HEK293 (cell line): Measurements from ENCODE around the gene COMMD8.

Experiments used
- CTCF ChIA-PET: fragments of 350-600 bp; formaldehyde crosslinking; extraction: SDS; loops from one replicate; lab custom pipeline; 2021; ENCODE audit warnings: antibody characterized with exemption; lab: Yijun Ruan, JAX
- POLR2A ChIA-PET: fragments of 300-600 bp; formaldehyde crosslinking; extraction: SDS; loops from one replicate; lab custom pipeline; 2020; ENCODE audit warnings: antibody characterized with exemption, inconsistent platforms; lab: Yijun Ruan, JAX
- H3K27ac ChIP-seq: fragments of 200-500 bp; sonication (Bioruptor generic); 2 replicates; pipeline ENCODE4 v1.5.1; 2014; ENCODE audit warnings: low read depth, low read length, control low read depth, inconsistent platforms; ENCODE audit errors: extremely low read depth
- H3K36me3 ChIP-seq, 2 experiments: fragments of 200-500 bp in 1 of 2; sonication (Bioruptor generic) in 1 of 2; 1 replicate in 1 of 2; 2 replicates in 1 of 2; pipeline ENCODE4 v1.5.1; 2014 to 2017; ENCODE audit warnings: inconsistent platforms in 2 of 2, low read length in 2 of 2; ENCODE audit not compliant: control insufficient read depth in 2 of 2, insufficient read depth in 1 of 2
- H3K4me1 ChIP-seq: fragments of 200-500 bp; sonication (Bioruptor generic); 2 replicates; pipeline ENCODE4 v1.5.1; 2014; ENCODE audit warnings: mild to moderate bottlenecking, low read length, inconsistent platforms; ENCODE audit not compliant: control insufficient read depth, insufficient read depth
- H3K4me3 ChIP-seq: 2 replicates; pipeline ENCODE4 v1.5.1; 2011; ENCODE audit warnings: low read depth, mild to moderate bottlenecking, control low read depth, low read length, moderate library complexity
- H3K9me3 ChIP-seq: fragments of 200-500 bp; sonication (Bioruptor generic); 2 replicates; pipeline ENCODE4 v1.5.1; 2014; ENCODE audit warnings: low read depth, low read length, inconsistent platforms; ENCODE audit not compliant: control insufficient read depth, insufficient read depth
- HOXA7 ChIP-seq: sonication (generic); formaldehyde crosslinking; IDR thresholded peaks from 2 replicates; pipeline ENCODE4 v1.8.1; 2022; ENCODE audit warnings: missing genetic modification reagents, borderline replicate concordance
- WT1 ChIP-seq: fragments of 450-650 bp; formaldehyde crosslinking; IDR thresholded peaks from 2 replicates; pipeline ENCODE4 v1.5.1; 2016; ENCODE audit warnings: missing biosample characterization, missing genetic modification characterization
- YY1 ChIP-seq: fragments of 450-650 bp; formaldehyde crosslinking; IDR thresholded peaks from 2 replicates; pipeline ENCODE4 v1.5.1; 2018; ENCODE audit warnings: missing biosample characterization, missing genetic modification characterization
- YY2 ChIP-seq: fragments of 450-650 bp; formaldehyde crosslinking; IDR thresholded peaks from 2 replicates; pipeline ENCODE4 v1.5.1; 2016; ENCODE audit warnings: missing biosample characterization, missing genetic modification characterization
- ZBTB21 ChIP-seq: fragments of 450-650 bp; formaldehyde crosslinking; IDR thresholded peaks from 2 replicates; pipeline ENCODE4 v1.5.1; 2017; ENCODE audit warnings: missing biosample characterization, missing genetic modification characterization
- ZBTB8A ChIP-seq: fragments of 450-650 bp; formaldehyde crosslinking; IDR thresholded peaks from 2 replicates; pipeline ENCODE4 v1.5.1; 2016; ENCODE audit warnings: missing biosample characterization, missing genetic modification characterization
- ZFP3 ChIP-seq: fragments of 450-650 bp; formaldehyde crosslinking; IDR thresholded peaks from 2 replicates; pipeline ENCODE4 v1.5.1; 2016; ENCODE audit warnings: low read depth, missing biosample characterization, missing genetic modification characterization
- ZFP69B ChIP-seq: fragments of 450-650 bp; formaldehyde crosslinking; IDR thresholded peaks from 2 replicates; pipeline ENCODE4 v1.5.1; 2016; ENCODE audit warnings: missing biosample characterization, missing genetic modification characterization
- ZNF132 ChIP-seq: fragments of 450-650 bp; formaldehyde crosslinking; IDR thresholded peaks from 2 replicates; pipeline ENCODE4 v1.5.1; 2017; ENCODE audit warnings: missing biosample characterization, missing genetic modification characterization, borderline replicate concordance
- ZNF169 ChIP-seq: fragments of 450-650 bp; formaldehyde crosslinking; IDR thresholded peaks from 2 replicates; pipeline ENCODE4 v1.5.1; 2016; ENCODE audit warnings: missing biosample characterization, missing genetic modification characterization
- ZNF2 ChIP-seq: fragments of 450-650 bp; formaldehyde crosslinking; IDR thresholded peaks from 2 replicates; pipeline ENCODE4 v1.5.1; 2016; ENCODE audit warnings: missing biosample characterization, missing genetic modification characterization
- ZNF223 ChIP-seq: fragments of 450-650 bp; formaldehyde crosslinking; IDR thresholded peaks from 2 replicates; pipeline ENCODE4 v1.5.1; 2016; ENCODE audit warnings: missing biosample characterization, missing genetic modification characterization
- ZNF324 ChIP-seq: fragments of 450-650 bp; formaldehyde crosslinking; IDR thresholded peaks from 2 replicates; pipeline ENCODE4 v1.5.1; 2016; ENCODE audit warnings: missing biosample characterization, missing genetic modification characterization
- ZNF426 ChIP-seq: fragments of 450-650 bp; formaldehyde crosslinking; IDR thresholded peaks from 2 replicates; pipeline ENCODE4 v1.5.1; 2017; ENCODE audit warnings: missing biosample characterization, missing genetic modification characterization, mild to moderate bottlenecking, inconsistent platforms, moderate library complexity
- ZNF501 ChIP-seq: fragments of 450-650 bp; formaldehyde crosslinking; IDR thresholded peaks from 2 replicates; pipeline ENCODE4 v1.5.1; 2016; ENCODE audit warnings: missing biosample characterization, missing genetic modification characterization
- ZNF549 ChIP-seq: fragments of 450-650 bp; IDR thresholded peaks from 2 replicates; pipeline ENCODE4 v1.5.1; 2018; ENCODE audit warnings: missing biosample characterization, missing genetic modification characterization, mild to moderate bottlenecking, inconsistent platforms, moderate library complexity
- ZNF555 ChIP-seq: fragments of 450-650 bp; formaldehyde crosslinking; conservative IDR thresholded peaks from 2 replicates; pipeline ENCODE4 v1.5.1; 2017; ENCODE audit warnings: missing biosample characterization, mild to moderate bottlenecking, missing genetic modification characterization, inconsistent platforms
- ZNF664 ChIP-seq: fragments of 450-650 bp; formaldehyde crosslinking; IDR thresholded peaks from 2 replicates; pipeline ENCODE4 v1.5.1; 2016; ENCODE audit warnings: missing biosample characterization, missing genetic modification characterization
- ZNF677 ChIP-seq: fragments of 450-650 bp; IDR thresholded peaks from 2 replicates; pipeline ENCODE4 v1.5.0; 2018; ENCODE audit warnings: missing biosample characterization, mild to moderate bottlenecking, missing genetic modification characterization, moderate library complexity
- ZNF76 ChIP-seq: fragments of 450-650 bp; formaldehyde crosslinking; IDR thresholded peaks from 2 replicates; pipeline ENCODE4; 2016; ENCODE audit warnings: low read depth, missing biosample characterization, missing genetic modification characterization, borderline replicate concordance
- ZNF768 ChIP-seq: fragments of 450-650 bp; formaldehyde crosslinking; IDR thresholded peaks from 2 replicates; pipeline ENCODE4 v1.5.1; 2018; ENCODE audit warnings: missing biosample characterization, mild to moderate bottlenecking, missing genetic modification characterization
- ZNF792 ChIP-seq: fragments of 450-650 bp; formaldehyde crosslinking; IDR thresholded peaks from 2 replicates; pipeline ENCODE4 v1.5.1; 2016; ENCODE audit warnings: missing biosample characterization, missing genetic modification characterization
- ZNF830 ChIP-seq: fragments of 450-650 bp; IDR thresholded peaks from 2 replicates; pipeline ENCODE4 v1.5.0; 2018; ENCODE audit warnings: missing biosample characterization, missing genetic modification characterization, low read depth, mild to moderate bottlenecking, moderate library complexity
- ZSCAN16 ChIP-seq: fragments of 450-650 bp; formaldehyde crosslinking; IDR thresholded peaks from 2 replicates; pipeline ENCODE4 v1.5.1; 2016; ENCODE audit warnings: missing biosample characterization, missing genetic modification characterization
- ZXDB ChIP-seq: fragments of 450-650 bp; formaldehyde crosslinking; IDR thresholded peaks from 2 replicates; pipeline ENCODE4 v1.5.1; 2016; ENCODE audit warnings: missing biosample characterization, missing genetic modification characterization
- TF ChIP-seq, protein P1 (sequence below): fragments of 450-650 bp; formaldehyde crosslinking; IDR thresholded peaks from 2 replicates; pipeline ENCODE4 v1.5.1; 2016; ENCODE audit warnings: missing biosample characterization, missing genetic modification characterization
- TF ChIP-seq, protein P2 (sequence below): fragments of 450-650 bp; formaldehyde crosslinking; IDR thresholded peaks from 2 replicates; pipeline ENCODE4 v1.5.1; 2016; ENCODE audit warnings: missing biosample characterization, missing genetic modification characterization

The COMMD8 gene

DNA sequence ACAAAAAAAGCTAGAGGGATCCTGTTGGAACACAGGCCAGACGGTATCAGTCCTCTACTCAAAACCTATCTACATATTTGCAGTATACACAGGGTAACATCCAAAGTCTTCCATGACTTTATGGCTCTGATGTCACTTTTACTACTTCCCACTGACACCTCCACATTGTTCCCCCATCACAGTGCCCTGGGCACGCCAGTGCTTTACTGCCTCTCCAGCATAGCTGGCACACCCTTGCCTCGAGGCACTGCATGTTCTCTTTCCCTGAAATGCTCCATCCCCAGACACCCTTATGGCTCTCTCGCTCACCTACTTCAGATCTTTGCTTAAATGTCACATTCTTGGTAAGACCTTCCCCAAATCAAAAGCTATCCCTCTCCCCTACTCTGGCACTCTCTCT, 15.3 kb upstream of the COMMD8 start:
- no peaks in the 10 kb centered on the region for H3K4me1 ChIP-seq
- POLR2A ChIA-PET: no interaction called here
- H3K9me3 ChIP-seq: no peaks in the 10 kb centered on the region
- H3K4me3 ChIP-seq: no peak overlapping the region
- H3K27ac ChIP-seq: no peak overlapping the region
- no peaks in the 10 kb centered on the region for H3K36me3 ChIP-seq
- CTCF ChIA-PET: no interaction called here
- TF ChIP-seq, protein P1, sequence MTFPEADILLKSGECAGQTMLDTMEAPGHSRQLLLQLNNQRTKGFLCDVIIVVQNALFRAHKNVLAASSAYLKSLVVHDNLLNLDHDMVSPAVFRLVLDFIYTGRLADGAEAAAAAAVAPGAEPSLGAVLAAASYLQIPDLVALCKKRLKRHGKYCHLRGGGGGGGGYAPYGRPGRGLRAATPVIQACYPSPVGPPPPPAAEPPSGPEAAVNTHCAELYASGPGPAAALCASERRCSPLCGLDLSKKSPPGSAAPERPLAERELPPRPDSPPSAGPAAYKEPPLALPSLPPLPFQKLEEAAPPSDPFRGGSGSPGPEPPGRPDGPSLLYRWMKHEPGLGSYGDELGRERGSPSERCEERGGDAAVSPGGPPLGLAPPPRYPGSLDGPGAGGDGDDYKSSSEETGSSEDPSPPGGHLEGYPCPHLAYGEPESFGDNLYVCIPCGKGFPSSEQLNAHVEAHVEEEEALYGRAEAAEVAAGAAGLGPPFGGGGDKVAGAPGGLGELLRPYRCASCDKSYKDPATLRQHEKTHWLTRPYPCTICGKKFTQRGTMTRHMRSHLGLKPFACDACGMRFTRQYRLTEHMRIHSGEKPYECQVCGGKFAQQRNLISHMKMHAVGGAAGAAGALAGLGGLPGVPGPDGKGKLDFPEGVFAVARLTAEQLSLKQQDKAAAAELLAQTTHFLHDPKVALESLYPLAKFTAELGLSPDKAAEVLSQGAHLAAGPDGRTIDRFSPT: no peak
- TF ChIP-seq ZBTB21 (tag by site-specific recombination) (no peak), ZNF324 (tag by site-specific recombination) (no peak), ZSCAN16 (no peak), ZNF76 (tag by site-specific recombination) (no peak), ZXDB (tag by site-specific recombination) (no peak), ZNF555 (tag by site-specific recombination) (no peak), ZFP69B (tag by site-specific recombination) (no peak), YY1 (no peak), ZNF501 (tag by site-specific recombination) (no peak), ZNF169 (tag by site-specific recombination) (no peak), ZNF549 (tag by site-specific recombination) (no peak), ZNF792 (tag by site-specific recombination) (no peak), ZNF426 (tag by site-specific recombination) (no peak), ZNF132 (tag by site-specific recombination) (no peak), ZNF2 (no peak)
- TF ChIP-seq, protein P2, sequence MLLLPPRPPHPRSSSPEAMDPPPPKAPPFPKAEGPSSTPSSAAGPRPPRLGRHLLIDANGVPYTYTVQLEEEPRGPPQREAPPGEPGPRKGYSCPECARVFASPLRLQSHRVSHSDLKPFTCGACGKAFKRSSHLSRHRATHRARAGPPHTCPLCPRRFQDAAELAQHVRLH: no peak

DNA sequence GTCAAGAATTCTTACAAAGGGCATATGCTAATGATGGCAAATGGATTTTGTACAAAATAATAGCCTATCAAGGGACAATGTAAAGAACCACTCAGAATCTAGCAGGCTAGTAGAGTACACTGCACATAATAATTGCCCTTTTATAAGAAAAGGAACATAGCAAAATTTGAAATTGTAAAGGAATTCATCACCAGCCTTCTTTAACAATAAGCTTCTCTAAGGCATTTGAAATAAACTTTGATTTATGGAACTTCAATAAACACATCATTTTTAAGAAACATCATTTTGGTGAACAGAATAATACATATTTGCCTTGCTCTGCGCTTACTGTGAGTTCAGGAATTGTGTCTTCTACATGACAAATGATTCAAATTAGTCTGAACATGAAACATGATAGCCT, 11.9 kb upstream of the COMMD8 start:
- ChIA-PET CTCF (no interaction called here), POLR2A (no interaction called here)
- TF ChIP-seq ZNF664 (tag by site-specific recombination) (no peak), ZBTB8A (no peak), ZNF677 (tag by site-specific recombination) (no peak), YY1 (no peak), YY2 (no peak), HOXA7 (no peak), ZNF830 (tag by site-specific recombination) (no peak), ZNF223 (no peak), ZNF169 (tag by site-specific recombination) (no peak), WT1 (tag by site-specific recombination) (no peak), ZFP3 (tag by site-specific recombination) (no peak), ZNF768 (tag by site-specific recombination) (no peak)
- TF ChIP-seq, all 188 proteins: peak for 0

More for the DNA sequence above, 11.9 kb upstream of the COMMD8 start:
- Histone ChIP-seq H3K4me3 (no peak overlapping the region), H3K9me3 (no peaks in the 10 kb centered on the region), H3K36me3 (no peaks in the 10 kb centered on the region), H3K27ac (no peak overlapping the region), H3K4me1 (no peaks in the 10 kb centered on the region)
